Transverse colon (tissue), 3 donors: ENCODE data around the gene PCSK5.

Source experiments
- EP300 ChIP-seq: sonication (generic); formaldehyde crosslinking; IDR thresholded peaks from one replicate; pipeline ENCODE4 v1.6.1; 2017; ENCODE audit warnings: antibody characterized with exemption, low read depth
- POLR2A ChIP-seq: fragments of 450-650 bp; IDR thresholded peaks from one replicate; pipeline ENCODE4 v1.6.1; 2016; ENCODE audit warnings: antibody characterized with exemption, mild to moderate bottlenecking, moderate library complexity
- TF ChIP-seq, protein P1 (sequence below), 5 experiments: fragments of 200-600 bp in 3 of 5; fragments of 450-650 bp in 2 of 5; sonication (generic) in 3 of 5; IDR thresholded peaks; 1 replicate in 2 of 5; 2 replicates in 3 of 5; pipeline ENCODE4 v1.5.1; 2016 to 2017; ENCODE audit warnings: antibody characterized with exemption in 5 of 5, inconsistent platforms in 3 of 5, mild to moderate bottlenecking in 2 of 5, moderate library complexity in 1 of 5

DNA sequence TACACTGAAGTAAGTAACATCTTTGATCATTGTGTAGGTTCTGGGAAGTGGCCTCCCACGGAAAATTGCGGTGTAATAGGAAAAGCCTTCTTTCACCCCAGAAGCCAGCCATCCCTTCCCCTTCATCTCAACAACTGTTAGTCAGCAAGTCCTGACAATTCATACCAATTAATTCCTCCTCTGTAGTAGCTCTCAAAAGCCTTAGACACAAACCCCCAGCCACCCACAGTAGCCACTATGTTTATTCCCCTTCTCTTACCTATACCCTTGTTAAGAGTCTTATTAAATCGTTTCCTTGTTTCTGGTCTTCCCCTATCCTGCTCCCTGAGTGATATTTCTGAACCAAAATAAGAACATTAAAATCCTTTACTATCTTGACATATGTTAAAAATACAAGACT, 143.6 kb downstream of the PCSK5 start:
- TF ChIP-seq, protein P1, sequence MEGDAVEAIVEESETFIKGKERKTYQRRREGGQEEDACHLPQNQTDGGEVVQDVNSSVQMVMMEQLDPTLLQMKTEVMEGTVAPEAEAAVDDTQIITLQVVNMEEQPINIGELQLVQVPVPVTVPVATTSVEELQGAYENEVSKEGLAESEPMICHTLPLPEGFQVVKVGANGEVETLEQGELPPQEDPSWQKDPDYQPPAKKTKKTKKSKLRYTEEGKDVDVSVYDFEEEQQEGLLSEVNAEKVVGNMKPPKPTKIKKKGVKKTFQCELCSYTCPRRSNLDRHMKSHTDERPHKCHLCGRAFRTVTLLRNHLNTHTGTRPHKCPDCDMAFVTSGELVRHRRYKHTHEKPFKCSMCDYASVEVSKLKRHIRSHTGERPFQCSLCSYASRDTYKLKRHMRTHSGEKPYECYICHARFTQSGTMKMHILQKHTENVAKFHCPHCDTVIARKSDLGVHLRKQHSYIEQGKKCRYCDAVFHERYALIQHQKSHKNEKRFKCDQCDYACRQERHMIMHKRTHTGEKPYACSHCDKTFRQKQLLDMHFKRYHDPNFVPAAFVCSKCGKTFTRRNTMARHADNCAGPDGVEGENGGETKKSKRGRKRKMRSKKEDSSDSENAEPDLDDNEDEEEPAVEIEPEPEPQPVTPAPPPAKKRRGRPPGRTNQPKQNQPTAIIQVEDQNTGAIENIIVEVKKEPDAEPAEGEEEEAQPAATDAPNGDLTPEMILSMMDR (IDR thresholded peaks at IDR 0.05) = no peak
- no peak for TF ChIP-seq POLR2A
- no peak for TF ChIP-seq EP300
